Stimulated activated CD4-positive, alpha-beta T cell treated with anti-CD3 and anti-CD28 coated beads, Interleukin-15, amount 100 ng/mL, for 24 hours (primary cell): Measurements from ENCODE around the gene IL1R2.
A peak's percentile ranks its signal among the peaks of the same experiment; 100 is the strongest.

Source experiments
- DNase-seq: peaks from one replicate; pipeline ENCODE4 v3.0.0-alpha.2; 2020

The IL1R2 gene

GRCh38 chr2:101975171-101975870 lies 16.4 kb upstream of the IL1R2 start:
- DNase-seq: no peak

DNA sequence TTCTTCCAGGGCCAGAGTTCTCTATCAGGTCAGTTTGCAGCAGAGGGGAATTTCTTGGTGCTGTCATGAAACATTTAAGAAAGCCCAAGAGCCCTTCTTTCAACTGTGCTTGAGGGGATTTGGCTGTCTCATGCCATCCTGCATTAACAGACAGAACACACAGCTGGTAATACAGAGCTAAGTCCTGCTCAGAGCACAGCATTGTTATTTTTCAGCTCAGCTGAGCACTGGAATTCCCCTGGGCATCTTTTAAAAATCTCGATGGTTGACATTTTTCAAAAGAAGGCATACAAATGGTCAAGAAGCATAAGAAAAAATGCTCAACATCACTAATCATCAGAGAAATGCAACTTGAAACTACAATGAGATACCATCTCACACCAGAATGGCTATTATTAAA lies 14.9 kb upstream of the IL1R2 start:
- DNase-seq: no peak

DNA sequence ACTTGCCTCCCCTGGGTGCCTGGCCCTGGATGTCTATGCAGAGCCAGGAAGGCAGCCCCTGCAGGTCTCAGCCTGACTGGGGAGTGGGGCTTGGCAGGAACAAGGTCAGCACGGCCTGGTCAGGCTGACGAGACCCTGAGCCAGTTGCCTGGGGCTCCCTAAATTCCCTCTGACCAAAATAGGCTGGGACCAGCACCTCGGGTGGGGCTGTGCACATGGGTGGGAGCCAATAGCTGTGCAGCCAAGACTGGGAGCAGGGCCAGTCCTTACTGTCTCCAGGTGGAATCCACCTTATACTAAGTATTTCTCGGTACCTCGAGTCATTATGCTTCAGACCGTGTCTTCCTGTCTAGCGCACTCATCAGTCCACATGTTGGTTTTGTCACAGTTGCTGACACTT lies 11.4 kb upstream of the IL1R2 start:
- no peak for DNase-seq

- no peak for DNase-seq
These were observed 10.7 kb upstream of the IL1R2 start for GRCh38 chr2:101981066-101981465.

GRCh38 chr2:101981504-101981903 lies 10.3 kb upstream of the IL1R2 start:
- DNase-seq: no peak

GRCh38 chr2:101982495-101983029 lies 9.2 kb upstream of the IL1R2 start:
- DNase-seq: no peak

DNA sequence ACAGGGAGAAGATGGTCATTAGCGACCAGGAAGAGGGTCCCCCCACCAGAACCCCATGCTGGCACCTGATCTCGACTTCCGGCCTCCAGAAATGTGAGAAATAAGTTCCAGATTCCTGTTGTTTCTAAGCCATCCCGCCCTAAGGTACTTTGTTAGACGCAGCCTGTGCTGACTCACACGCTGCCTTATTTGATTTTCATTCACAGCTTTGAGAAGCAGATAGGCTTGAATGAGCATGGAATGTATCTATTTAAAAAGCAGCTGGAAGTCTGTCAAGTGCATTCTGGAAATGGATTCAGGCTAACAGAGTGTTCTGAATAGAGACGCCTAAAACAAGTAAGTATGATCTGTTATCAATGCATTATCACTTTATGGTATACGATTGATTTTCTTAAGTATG lies 8.3 kb upstream of the IL1R2 start:
- no peak for DNase-seq

DNA sequence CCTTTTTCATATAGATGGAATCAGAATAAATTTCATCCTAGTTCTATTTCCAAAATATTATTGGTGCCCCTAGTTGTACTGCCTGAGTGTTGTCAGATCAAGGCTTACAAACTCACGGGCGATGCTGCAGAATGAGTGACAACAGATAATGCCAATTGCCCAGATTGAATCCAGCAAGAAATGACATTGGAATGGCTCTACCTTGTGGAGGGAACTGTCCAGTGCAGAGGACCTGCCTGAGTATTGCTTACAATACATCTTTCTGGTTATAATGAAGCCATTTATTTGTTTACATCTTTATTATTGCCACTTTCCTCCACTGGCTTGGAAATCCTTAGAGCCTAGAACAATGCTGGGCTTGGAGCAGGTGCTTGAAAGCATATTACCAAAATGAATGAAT lies 7.8 kb upstream of the IL1R2 start:
- DNase-seq: no peak

DNA sequence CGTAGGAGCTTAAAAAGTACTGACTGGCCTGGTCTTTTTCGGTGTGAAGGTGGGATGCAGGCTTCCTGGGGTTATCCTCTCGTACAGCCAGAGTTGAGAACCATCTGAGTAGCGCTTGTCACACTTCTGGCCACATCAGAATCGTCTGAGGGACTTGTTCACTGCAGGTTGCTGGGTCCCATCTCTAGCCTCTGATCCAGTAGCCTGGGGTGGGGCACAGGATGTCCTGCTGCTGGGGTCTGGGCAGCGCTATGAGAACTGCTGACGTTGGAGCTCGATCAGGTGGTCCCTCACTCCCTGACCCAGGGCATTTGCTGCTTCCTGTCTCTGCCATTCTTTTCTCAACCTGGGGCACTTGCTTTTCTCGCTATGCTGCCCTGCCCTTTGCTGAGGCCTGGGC lies 7.1 kb upstream of the IL1R2 start:
- DNase-seq: no peak

DNA sequence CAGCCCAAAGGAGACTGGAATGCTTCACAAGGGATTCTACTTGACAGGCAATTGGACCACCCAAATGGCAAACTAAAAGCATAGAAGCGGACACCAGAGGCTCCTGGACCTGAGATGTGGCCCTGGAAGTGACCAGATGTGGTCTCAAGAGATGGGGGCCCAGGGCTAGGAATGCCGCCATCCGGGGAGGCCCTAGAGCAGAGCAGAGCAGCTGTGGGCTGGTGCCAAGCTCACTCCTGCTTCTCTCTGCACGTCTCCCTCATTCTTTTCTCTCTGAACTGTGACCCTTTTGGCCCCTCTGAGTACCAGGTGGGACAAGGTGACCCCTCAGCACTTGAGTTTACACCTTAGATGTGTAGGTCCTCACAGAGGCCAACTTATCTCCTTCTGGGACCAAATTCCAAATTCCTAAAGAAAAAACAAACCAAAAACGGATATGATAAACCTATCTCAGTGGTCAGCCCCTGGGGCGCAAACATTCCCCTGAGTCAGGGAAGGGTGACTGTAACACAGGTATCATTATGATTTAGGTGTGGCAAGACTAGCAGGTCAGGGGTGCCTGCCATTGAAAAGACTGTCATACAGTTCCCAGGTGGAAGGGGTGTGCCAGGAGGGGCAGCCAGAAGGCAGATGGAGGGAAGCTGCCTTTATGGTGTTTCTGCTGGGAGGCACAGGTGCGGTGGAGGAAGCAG lies 6.5 kb upstream of the IL1R2 start:
- DNase-seq: no peak

DNA sequence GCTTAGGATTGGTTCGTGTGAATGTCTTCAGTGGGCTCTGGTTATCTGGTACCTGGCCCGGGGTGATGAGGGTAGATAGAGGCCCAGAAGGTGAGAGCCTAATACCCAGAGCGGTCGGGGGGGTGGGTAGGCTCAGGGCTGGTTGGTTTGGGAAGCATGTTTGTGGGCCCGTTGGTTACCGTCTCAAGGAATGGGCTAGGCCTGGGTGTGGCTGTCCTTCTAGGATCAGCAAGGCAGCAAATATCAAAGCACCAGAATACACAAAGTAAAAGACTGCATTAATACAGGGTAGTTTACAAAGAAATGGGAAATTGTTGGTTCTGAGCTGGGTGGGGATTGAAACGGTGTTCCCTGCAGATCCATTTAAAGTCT lies 6.0 kb upstream of the IL1R2 start:
- no peak for DNase-seq

GRCh38 chr2:101986376-101986775 lies 5.4 kb upstream of the IL1R2 start:
- DNase-seq: no peak

- DNase-seq: no peak
These were observed 4.7 kb upstream of the IL1R2 start for GRCh38 chr2:101986804-101987740.

DNA sequence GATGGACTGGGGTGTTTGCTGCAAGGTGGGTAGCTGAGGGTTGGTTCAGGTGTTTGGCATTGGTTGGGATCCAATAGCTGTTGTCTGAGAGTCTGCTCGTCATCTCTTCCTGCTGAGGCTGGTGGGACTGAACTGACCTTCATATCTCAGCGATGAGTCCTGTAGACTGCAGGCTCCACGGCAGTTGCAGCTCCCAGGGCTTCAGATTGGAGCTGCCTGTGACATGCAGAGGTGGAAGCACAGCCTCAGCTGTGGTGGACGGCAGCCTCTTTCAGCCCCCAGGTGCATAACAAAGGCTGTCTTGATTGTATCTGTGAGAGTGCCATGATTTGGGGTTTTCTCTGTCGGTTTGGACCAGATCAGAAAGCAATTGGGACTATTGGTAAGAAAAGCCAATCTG lies 3.9 kb upstream of the IL1R2 start:
- DNase-seq: no peak

- DNase-seq: no peak
These were observed 3.2 kb upstream of the IL1R2 start for GRCh38 chr2:101988541-101988940.

- no peak for DNase-seq
These were observed 1.9 kb upstream of the IL1R2 start for GRCh38 chr2:101989740-101990460.

DNA sequence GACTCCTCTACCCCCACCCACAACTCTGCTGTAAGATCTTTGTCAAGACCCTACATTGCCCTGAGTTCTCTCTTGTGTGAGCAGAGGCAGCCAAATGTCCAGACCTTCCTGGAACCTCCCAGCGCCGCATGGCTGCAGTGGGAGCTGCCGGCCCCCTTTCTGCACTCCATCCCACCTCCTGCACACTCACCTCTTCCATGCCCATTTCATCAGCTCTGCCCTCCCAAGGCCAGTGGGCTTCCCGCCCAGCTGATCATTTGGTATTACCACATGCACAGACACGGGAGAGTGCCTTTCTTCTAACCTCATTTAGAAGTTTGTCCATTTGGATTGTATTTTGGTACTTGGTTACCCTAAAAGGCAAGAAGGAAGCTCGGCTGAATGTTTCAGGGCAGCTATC lies 2.0 kb downstream of the IL1R2 start:
- no peak for DNase-seq

DNA sequence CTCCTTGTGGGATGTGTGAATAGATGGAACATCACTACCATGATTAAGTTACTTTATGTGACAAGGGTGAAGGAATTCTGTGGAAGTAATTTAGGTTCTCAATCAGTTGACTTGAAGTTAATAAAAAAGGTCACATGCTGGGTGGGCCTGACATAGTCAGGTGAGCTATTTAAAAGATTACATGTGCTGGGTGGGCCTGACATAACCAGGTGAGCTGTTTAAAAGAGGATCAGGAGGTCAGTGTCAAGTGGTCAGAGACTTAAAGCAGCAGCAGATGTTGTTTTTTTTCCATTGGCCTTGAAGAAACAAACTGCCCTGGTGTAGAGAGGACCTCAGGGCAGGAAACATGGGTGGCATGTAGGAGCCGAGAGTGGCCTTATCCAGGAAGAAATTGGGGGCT lies 3.3 kb downstream of the IL1R2 start:
- no peak for DNase-seq

- no peak for DNase-seq
These were observed 4.0 kb downstream of the IL1R2 start for GRCh38 chr2:101995804-101996203.

DNA sequence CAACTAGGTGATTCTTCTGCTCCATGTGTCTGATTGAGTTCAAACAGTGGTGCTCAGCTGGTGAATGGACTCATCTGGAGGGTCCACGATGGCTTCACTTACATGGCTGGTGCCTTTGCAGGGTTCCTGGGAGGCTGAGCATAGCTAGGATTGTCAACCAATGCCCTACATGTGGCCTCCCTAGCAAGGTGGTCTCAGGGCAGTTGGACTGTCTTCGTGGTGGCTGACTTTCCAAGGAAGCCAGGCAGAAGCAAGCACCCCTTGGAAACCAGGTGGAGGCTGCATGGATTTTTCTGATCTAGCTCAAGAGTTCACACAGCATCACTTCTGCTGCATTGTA lies 6.8 kb downstream of the IL1R2 start:
- no peak for DNase-seq

- peak; percentile 67 for DNase-seq
These were observed 7.4 kb downstream of the IL1R2 start for GRCh38 chr2:101998896-101999789.

- no peak for DNase-seq
These were observed 8.3 kb downstream of the IL1R2 start for GRCh38 chr2:102000012-102000411.
